GM18951 (cell line): ENCODE results near the gene RSPH3.
"Not testable (repeated sequence)": the region's sequence is repeated elsewhere in the genome, so short reads cannot be mapped to it uniquely, and the experiment has no call there.

Experiments
- POLR2A ChIP-seq: IDR thresholded peaks from 4 replicates; pipeline ENCODE4 v1.6.1; 2011; ENCODE audit warnings: mild to moderate bottlenecking; ENCODE audit not compliant: insufficient read length, insufficient read depth; ENCODE audit errors: extremely low read depth
- in situ Hi-C: fragments of 300-500 bp; cut with MboI; formaldehyde crosslinking; loops from one replicate; pipeline ENCODE4 v1.12.0; 2022; ENCODE audit warnings: low sequenced_read_pairs, mixed read lengths, inconsistent platforms; ENCODE audit not compliant: unreplicated experiment

The RSPH3 gene

DNA sequence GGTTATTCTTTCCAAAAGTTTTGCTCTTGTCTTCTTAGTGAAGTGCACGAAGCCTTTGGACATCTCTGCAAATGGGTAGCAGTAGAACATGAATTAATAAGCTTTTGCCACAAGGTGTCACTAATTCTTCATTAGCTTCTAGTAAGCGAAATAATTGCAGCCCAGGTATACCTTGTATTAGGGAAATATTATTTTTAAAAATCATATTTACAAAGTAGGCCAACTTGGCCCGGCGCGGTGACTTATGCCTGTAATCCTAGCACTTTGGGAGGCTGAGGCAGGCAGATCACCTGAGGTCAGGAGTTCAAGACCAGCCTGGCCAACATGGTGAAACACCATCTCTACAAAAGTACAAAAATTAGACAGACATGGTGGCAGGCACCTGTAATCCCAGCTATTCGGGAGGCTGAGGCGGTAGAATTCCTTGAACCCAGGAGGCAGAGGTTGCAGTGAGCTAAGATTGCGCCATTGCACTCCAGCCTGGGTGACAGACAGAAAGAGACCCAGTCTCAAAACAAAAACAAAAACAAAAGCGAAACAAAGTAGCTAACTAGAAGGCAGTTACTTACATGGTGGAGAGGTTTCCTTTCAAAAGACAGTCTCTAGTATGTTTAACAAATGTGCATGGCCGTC lies 8.8 kb upstream of the RSPH3 start:
- no peak for TF ChIP-seq POLR2A
- in situ Hi-C loops = loop anchor here (5.0 kb wide), 1 partner anchor 94 kb away; no protein-coding TSS in a partner anchor

DNA sequence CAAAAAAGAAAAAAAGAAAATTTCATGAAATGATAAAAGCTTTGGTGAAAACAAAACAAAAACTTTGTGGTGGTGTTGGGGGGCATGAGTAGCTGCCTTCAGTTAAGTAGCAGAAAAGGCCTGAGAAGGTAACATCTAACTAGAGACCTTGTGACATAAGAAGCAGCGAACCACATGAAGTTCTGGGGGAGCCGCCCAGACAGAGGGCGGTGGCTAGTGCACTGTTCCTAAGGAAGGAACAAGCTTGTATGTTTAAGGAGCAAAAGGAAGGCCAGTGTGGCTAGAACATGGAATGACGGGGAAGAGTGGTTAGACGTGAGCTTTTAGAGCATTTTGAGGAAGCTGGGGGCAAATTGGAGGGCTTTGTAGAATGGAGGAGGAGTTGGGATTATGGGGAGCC lies 7.5 kb upstream of the RSPH3 start:
- TF ChIP-seq POLR2A = no peak
- in situ Hi-C loops = loop anchor here (5.0 kb wide), 1 partner anchor 95 kb away; no protein-coding TSS in a partner anchor

DNA sequence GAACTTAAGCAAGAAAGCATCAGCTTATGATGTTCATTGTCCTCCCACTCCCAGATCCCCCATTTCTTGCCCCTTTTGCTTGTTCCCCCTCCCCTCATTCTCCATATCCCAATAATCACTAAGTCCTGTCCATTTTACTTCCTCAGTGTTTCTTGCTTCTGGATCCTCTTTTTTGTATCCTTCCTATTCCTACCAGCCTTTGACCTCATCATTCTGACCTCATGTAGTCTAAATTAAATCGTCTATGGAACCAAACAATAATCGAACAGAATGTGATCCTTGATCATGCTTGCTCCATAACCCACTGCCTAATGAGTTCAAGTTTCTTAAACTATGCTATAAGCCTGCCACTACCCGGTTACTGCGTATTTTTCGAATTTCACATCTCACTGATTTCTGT lies 5.4 kb upstream of the RSPH3 start:
- in situ Hi-C loops = loop anchor here (5.0 kb wide), 1 partner anchor 97 kb away; no protein-coding TSS in a partner anchor
- TF ChIP-seq POLR2A = no peak

DNA sequence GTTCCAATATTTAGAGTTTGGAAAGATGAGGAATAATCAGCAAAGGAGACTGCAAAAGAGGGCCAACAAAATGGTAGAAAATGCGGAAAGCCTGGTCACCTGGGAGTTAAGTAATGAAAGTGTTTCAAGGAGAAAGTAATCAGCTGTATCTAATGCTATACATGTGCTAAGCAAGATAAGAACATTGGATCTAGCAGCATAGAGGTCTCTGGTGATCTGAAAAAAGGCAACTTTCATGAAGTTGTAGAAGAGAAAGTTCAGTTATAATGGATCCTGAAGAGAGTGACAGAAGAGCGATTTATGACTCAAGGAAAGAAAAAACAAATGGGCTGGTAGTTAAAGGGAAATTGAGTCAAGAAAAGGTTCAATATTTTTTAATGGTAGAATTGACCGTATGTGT lies 4.6 kb upstream of the RSPH3 start:
- TF ChIP-seq POLR2A = no peak
- in situ Hi-C loops = no loop called here

DNA sequence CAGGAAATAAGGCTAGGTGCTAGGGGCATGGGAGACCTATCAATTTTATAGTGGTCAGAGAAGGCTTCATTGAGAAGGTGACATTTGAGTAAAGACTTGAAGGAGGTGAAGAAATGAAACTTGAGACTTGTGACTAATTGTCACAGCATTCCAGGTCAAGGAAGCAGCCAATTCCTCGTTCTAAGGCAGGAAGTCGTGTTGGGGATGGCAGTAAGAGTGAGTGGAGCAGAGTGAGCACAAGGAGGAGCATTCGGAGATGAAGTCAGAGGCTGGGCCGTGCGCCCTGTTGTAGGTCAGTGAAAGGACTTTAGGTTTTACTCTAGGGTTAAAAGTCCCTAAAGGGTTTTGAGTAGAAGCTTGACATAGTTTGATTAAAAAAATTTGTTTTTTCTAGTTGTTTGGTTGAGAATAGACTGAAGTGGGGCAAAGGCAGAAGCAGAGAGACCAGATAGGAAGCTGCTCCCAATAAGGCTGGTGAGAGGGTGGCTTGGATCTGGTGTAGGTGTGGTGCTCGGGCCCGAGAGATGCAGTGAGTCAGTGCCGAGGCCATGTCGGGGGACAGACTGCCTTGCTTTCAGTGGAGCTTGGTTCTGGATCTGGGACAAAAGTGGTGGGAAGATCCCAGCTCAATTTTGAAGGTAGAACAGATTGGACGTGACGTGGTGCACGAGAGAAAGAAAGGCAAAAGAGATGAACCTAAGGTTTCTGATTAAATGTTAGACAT lies 2.6 kb upstream of the RSPH3 start:
- in situ Hi-C loops = no loop called here

DNA sequence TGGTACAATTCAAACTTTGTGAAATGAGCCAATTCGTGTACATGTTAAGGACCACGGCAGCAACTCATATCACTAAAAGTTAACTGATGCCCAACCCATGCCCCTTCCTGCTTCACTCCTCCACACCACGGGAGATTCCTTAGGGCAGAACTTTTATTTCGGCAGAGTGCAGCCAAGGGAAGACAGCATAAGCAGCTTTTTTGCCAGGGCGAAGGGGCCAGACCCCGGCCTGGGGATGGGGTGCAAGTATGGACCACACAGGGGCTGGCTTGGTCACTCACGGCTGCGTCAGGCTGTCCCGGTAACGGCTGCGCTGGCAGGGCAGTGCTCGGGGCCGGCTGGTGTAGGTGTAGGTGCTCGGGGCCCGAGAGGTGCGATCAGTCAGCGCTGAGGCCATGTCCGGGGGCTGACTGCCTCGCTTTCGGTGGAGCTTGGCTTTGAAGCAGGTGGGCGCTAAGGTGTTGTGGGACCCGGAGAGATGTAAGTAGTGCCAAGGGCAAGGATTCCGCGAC lies 792 bp downstream of the RSPH3 start:
- in situ Hi-C loops = no loop called here

More for the DNA sequence above, 2.6 kb upstream of the RSPH3 start:
- no peak for TF ChIP-seq POLR2A

DNA sequence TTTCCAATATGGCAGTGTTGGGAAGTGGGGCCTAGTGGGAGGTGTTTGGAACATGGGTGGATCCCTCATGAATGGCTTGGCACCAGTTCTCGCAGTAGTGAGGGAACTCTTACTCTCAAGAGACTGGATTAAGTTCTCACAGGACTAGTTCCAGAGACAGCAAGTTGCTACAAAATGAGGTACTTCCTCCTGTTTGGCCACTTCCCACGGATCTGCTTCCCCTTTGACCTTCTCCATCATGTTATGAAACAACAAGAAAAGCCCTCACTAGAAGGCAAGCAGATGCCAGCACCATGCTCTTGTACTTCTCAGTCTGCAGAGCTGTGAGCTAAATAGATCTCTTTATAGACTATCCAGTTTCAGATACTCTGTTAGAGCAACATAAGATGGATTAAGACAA lies 3.1 kb downstream of the RSPH3 start:
- no peak for TF ChIP-seq POLR2A
- in situ Hi-C loops = no loop called here

More for the DNA sequence above, 792 bp downstream of the RSPH3 start:
- TF ChIP-seq POLR2A = no peak

DNA sequence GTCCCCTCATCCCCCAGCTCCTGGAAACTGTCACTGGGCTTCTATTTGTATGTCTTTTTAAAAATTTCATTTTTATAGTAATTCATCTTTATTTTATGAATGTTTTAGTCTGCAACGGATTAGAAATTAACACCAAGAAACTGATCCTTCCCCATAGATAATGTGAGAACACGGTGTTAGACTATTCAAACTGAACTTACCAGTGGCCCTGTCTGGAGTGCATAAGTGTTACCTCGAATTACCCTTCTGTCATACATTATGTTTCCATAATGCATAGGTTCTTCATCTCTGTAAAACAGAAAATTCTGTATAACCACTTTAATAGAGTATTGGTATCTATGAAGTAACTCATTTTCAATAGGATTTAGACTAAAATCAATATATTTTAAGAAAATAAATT lies 6.4 kb downstream of the RSPH3 start:
- in situ Hi-C loops = no loop called here
- no peak for TF ChIP-seq POLR2A

DNA sequence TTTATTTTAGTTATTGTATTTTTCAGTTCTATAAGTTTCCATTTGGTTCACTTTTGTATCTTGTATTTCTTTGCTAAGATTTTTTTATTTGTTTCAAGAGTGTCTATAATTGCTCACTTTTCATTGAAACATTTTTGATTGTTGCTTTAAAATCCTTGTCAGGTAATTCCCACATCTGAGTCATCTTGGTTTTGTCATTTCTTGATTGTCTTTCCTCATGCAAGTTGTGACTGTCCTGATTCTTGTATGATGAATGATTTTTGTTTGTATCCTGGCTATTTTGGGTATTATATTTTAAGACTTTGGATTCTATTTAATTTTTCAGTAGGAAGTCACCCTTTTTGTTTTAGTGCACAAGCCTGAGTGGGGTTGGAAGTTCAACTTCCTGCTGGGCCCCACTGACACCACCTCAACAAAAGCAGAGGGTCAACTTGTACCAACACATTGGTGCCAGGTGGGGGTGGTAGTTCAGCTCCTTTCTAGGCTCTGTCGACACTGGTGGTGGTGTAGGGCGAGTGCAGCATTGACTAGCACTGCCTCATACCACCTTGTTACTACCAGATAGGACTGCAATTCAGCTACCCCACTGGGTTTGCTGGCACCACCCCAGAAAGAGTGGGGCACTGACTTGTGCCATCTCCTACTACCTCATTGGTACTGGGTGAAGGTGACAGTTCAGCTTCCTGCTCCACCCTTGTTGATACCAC lies 8.8 kb downstream of the RSPH3 start:
- TF ChIP-seq POLR2A = no peak
- in situ Hi-C loops = no loop called here

DNA sequence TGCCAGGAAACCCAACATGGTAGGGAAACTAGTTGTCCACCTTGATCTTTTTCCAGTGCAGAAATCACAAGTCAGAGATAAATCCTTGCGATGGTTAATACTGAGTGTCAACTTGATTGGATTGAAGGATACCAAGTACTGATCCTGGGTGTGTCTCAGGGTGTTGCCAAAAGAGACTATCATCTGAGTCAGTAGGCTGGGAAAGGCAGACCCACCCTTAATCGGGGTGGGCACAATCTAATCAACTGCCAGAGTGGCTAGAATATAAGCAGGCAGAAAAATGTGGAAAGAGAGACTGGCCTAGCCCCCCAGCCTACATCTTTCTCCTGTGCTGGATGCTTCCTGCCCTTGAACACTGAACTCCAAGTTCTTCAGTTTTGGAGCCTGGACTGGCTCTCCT lies 10.3 kb downstream of the RSPH3 start:
- in situ Hi-C loops = not testable (repeated sequence)

DNA sequence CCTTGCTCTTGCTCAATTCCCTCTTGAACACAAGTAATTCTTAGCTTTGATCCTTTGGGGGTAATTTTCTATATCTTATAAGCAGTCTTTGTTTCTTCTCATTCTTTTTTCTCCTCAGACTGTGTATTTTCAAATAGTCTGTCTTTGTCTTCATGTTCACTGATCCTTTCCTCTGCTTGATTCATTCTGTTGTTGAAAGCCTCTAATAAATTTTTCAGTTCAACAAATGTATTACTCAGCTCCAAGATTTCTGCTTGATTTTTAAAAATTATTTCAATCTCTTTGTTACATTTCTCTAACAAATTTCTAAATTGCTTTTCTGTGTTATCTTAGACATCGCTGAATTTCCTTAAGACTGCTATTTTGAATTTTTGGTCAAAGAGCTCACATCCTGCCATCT lies 11.5 kb downstream of the RSPH3 start:
- in situ Hi-C loops = no loop called here
- TF ChIP-seq POLR2A = no peak

DNA sequence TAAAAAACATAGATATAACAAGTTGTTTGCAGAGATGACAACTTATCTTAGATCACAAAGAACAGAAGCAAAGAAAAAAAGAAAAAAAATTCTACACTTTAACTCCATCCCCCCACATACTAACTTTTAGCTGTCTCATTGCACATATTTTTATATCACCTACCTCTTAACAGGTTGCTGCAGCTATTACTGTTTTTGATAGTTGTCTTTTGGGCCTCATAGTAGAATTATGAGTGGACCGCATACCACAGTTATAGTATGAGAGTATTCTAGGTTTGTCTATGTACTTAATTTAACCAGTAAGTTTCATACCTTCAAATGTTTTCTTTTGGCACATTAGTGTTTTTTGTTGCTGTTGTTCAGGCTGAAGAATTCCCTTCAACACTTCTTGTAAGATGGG lies 12.3 kb downstream of the RSPH3 start:
- in situ Hi-C loops = no loop called here
- no peak for TF ChIP-seq POLR2A

DNA sequence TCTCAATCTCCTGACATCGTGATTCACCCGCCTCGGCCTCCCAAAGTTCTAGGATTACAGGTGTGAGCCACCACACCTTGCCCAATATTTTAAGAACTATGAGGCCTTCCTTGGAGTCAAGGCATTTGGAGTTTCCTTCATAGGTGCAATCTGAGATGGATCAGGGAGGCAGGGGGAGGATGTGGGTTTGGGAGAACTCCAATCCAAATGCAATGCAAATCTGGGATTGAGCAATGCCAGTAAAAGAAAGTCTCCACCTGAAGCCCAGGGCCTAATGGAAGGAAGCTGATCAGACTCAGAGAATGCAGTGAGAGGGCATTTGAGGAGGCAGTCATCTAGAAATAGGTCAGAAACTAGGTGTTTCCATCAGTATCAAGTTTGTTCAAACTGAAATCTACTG lies 21.2 kb downstream of the RSPH3 start:
- TF ChIP-seq POLR2A = no peak

More for the DNA sequence above, 21.2 kb downstream of the RSPH3 start:
- in situ Hi-C loops = loop anchor here (5.0 to 10.0 kb wide), 3 partner anchors 181 to 764 kb away; no protein-coding TSS in a partner anchor
